B cell (primary cell): Measurements from ENCODE around the gene LMO7.

Experiments
- CTCF ChIP-seq: fragments of 200-600 bp; IDR thresholded peaks from one replicate; pipeline ENCODE4 v1.8.0; 2022; ENCODE audit warnings: antibody characterized with exemption, mild to moderate bottlenecking
- EZH2 ChIP-seq: IDR thresholded peaks from 2 replicates; pipeline ENCODE4 v1.6.1; 2012; ENCODE audit warnings: borderline replicate concordance, low read depth, mild to moderate bottlenecking, moderate library complexity, low read length; ENCODE audit not compliant: insufficient read depth, poor library complexity, severe bottlenecking

- no peak for TF ChIP-seq CTCF
- no peak for TF ChIP-seq EZH2
Measured at GRCh38 chr13:75752826-75753225, 116.7 kb downstream of the LMO7 start.
